Loucy (cell line): ENCODE results near the gene ZFYVE1.

Experiments used
- EZH2phosphoT487 ChIP-seq: fragments of 200-600 bp; IDR thresholded peaks from 2 replicates; pipeline ENCODE4 v1.6.1; 2018; ENCODE audit warnings: antibody characterized with exemption, mild to moderate bottlenecking, moderate library complexity, borderline replicate concordance
- TF ChIP-seq, protein P1 (sequence below): fragments of 200-600 bp; sonication (generic); conservative IDR thresholded peaks from 2 replicates; pipeline ENCODE4 v1.5.1; 2014; ENCODE audit warnings: mild to moderate bottlenecking, antibody characterized with exemption, low read length

DNA sequence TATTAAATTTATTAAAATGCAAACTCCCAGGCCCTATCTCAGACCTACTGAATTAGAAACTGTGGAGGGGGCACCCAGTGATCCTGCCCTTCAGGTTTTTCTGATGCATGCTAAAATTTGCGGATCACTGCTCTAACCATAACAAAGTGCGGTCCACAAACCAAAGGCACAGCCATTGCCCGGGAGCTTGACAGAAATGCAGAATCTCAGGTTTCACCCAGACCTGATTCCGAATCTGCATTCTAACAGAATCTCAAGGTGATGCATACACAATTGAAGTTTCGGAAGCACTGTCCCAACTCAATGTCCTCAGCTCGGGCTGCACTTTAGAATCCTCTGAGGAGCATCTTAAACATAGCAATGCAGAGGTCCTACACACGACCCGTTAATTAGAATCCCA lies 46.0 kb downstream of the ZFYVE1 start:
- no peak for TF ChIP-seq EZH2phosphoT487
- TF ChIP-seq, protein P1, sequence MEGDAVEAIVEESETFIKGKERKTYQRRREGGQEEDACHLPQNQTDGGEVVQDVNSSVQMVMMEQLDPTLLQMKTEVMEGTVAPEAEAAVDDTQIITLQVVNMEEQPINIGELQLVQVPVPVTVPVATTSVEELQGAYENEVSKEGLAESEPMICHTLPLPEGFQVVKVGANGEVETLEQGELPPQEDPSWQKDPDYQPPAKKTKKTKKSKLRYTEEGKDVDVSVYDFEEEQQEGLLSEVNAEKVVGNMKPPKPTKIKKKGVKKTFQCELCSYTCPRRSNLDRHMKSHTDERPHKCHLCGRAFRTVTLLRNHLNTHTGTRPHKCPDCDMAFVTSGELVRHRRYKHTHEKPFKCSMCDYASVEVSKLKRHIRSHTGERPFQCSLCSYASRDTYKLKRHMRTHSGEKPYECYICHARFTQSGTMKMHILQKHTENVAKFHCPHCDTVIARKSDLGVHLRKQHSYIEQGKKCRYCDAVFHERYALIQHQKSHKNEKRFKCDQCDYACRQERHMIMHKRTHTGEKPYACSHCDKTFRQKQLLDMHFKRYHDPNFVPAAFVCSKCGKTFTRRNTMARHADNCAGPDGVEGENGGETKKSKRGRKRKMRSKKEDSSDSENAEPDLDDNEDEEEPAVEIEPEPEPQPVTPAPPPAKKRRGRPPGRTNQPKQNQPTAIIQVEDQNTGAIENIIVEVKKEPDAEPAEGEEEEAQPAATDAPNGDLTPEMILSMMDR: no peak
